B cell (primary cell): ENCODE measurements around the gene SLC7A6. TPM values are rescaled to one million over a fixed set of nuclear protein-coding genes. Genes with fewer than 3 reads are reported as not detected.

Source experiments
- ATAC-seq: fragments of 200-7000 bp; cut with Tn5 transposase; one replicate; pipeline ENCODE4 v1.10.0; 2021; ENCODE audit warnings: low read depth, mild to moderate bottlenecking, moderate number of reproducible peaks, moderate library complexity
- CTCF ChIA-PET: fragments of 350-600 bp; sonication (Branson Sonifier 250); formaldehyde crosslinking; loops from one replicate; lab custom pipeline; 2021; ENCODE audit warnings: antibody characterized with exemption, inconsistent platforms; lab: Charles Lee
- POLR2A ChIA-PET: fragments of 350-600 bp; sonication (Branson Sonifier 250); formaldehyde crosslinking; loops from one replicate; lab custom pipeline; 2021; ENCODE audit warnings: antibody characterized with exemption; lab: Charles Lee
- DNase-seq: peaks from one replicate; pipeline ENCODE4 v3.0.0; 2013
- H2AFZ ChIP-seq: 2 replicates; pipeline ENCODE4 v1.6.1; 2012; ENCODE audit warnings: mild to moderate bottlenecking, low read depth, low read length; ENCODE audit not compliant: insufficient read depth, poor library complexity, severe bottlenecking
- H3K27ac ChIP-seq, 2 donors: 1 replicate in 1 of 2; 2 replicates in 1 of 2; pipeline ENCODE4 v1.5.1; 2012 to 2013; ENCODE audit warnings: low read length in 2 of 2, mild to moderate bottlenecking in 2 of 2, moderate library complexity in 1 of 2
- H3K27me3 ChIP-seq, 4 experiments: fragments of 200-600 bp in 1 of 4; sonication (generic) in 1 of 4; replicated peaks in 1 of 4; 1 replicate in 2 of 4; 2 replicates in 2 of 4; pipeline versions ENCODE4 v1.6.1 to v1.7.0; 2013 to 2016; ENCODE audit warnings: low read length in 3 of 4, mild to moderate bottlenecking in 2 of 4, mixed read lengths in 1 of 4, moderate library complexity in 1 of 4; ENCODE audit not compliant: insufficient read depth in 4 of 4, control insufficient read depth in 3 of 4; ENCODE audit errors: control extremely low read depth in 1 of 4
- H3K36me3 ChIP-seq, 2 experiments: replicated peaks in 1 of 2; 1 replicate in 1 of 2; 2 replicates in 1 of 2; pipeline versions ENCODE4 v1.6.1 to v1.7.1; 2013; ENCODE audit warnings: low read length in 1 of 2; ENCODE audit not compliant: insufficient read depth in 2 of 2, control insufficient read depth in 1 of 2; ENCODE audit errors: control extremely low read depth in 1 of 2, extremely low read depth in 1 of 2
- H3K4me1 ChIP-seq, 2 donors: fragments of 200-600 bp in 1 of 2; sonication (generic) in 1 of 2; 1 replicate in 1 of 2; 2 replicates in 1 of 2; pipeline versions ENCODE4 v1.5.1 to v1.6.1; 2013 to 2017; ENCODE audit warnings: low read length in 2 of 2; ENCODE audit not compliant: control insufficient read depth in 2 of 2, insufficient read depth in 2 of 2
- H3K4me2 ChIP-seq: replicated peaks from 2 replicates; pipeline ENCODE3; 2012; ENCODE audit warnings: mild to moderate bottlenecking, low read depth, low read length; ENCODE audit not compliant: poor library complexity, severe bottlenecking
- H3K4me3 ChIP-seq, 5 experiments: fragments of 200-600 bp in 1 of 5; sonication (generic) in 1 of 5; 1 replicate in 3 of 5; 2 replicates in 2 of 5; pipeline versions ENCODE4 v1.5.1 to v1.7.0; 2011 to 2016; ENCODE audit warnings: low read length in 4 of 5, mild to moderate bottlenecking in 4 of 5, low read depth in 2 of 5, control low read depth in 1 of 5, moderate library complexity in 1 of 5; ENCODE audit not compliant: insufficient read depth in 1 of 5; ENCODE audit errors: control extremely low read depth in 1 of 5, extremely low read depth in 1 of 5
- H3K79me2 ChIP-seq: fragments of 200-600 bp; sonication (generic); one replicate; pipeline ENCODE4 v1.6.0; 2016; ENCODE audit warnings: low read length; ENCODE audit not compliant: control insufficient read depth, insufficient read depth
- H3K9ac ChIP-seq: fragments of 200-600 bp; sonication (generic); 2 replicates; pipeline ENCODE4 v1.6.1; 2017; ENCODE audit warnings: mild to moderate bottlenecking, low read length, moderate library complexity
- H3K9me3 ChIP-seq, 3 donors: one replicate each; pipeline versions ENCODE4 v1.6.1 to v1.7.1; 2013; ENCODE audit warnings: low read length in 2 of 3; ENCODE audit not compliant: control insufficient read depth in 2 of 3, insufficient read depth in 1 of 3; ENCODE audit errors: control extremely low read depth in 1 of 3
- H4K20me1 ChIP-seq: 2 replicates; pipeline ENCODE4 v1.6.0; 2012; ENCODE audit warnings: mild to moderate bottlenecking, low read length; ENCODE audit not compliant: insufficient read depth, control insufficient read depth, poor library complexity, severe bottlenecking
- H3K27ac Mint-ChIP-seq: one replicate; pipeline ENCODE4 v1.8.0; 2021; ENCODE audit warnings: mixed read lengths
- H3K27me3 Mint-ChIP-seq: one replicate; pipeline ENCODE4 v1.8.0; 2021; ENCODE audit warnings: mixed read lengths
- H3K4me1 Mint-ChIP-seq: one replicate; pipeline ENCODE4 v1.8.0; 2021; ENCODE audit warnings: mixed read lengths
- H3K4me3 Mint-ChIP-seq: one replicate; pipeline ENCODE4 v1.8.0; 2021; ENCODE audit warnings: mixed read lengths
- H3K9me3 Mint-ChIP-seq: one replicate; pipeline ENCODE4 v1.8.0; 2022; ENCODE audit warnings: mixed read lengths; ENCODE audit not compliant: insufficient read depth
- EZH2 ChIP-seq: IDR thresholded peaks from 2 replicates; pipeline ENCODE4 v1.6.1; 2012; ENCODE audit warnings: borderline replicate concordance, low read depth, mild to moderate bottlenecking, moderate library complexity, low read length; ENCODE audit not compliant: insufficient read depth, poor library complexity, severe bottlenecking
- WGBS: methylation state at CpG from one replicate; pipeline ENCODE4 v1.1.5; 2013; ENCODE audit warnings: missing lambda C conversion rate; ENCODE audit not compliant: insufficient coverage; 5-methylcytosine and 5-hydroxymethylcytosine counted together
- intact Hi-C: fragments of 100-400 bp; cut with micrococcal nuclease; formaldehyde crosslinking; loops from one replicate; pipeline ENCODE4 v1.10.0; 2022
- polyA plus RNA-seq: library from polyadenylated mRNA; depleted of rRNA; stranded (reverse); fragments of >200 nt; gene quantifications from 2 replicates; pipeline ENCODE4 v1.2.3, GENCODE V29; 2012
- total RNA-seq, 2 donors: library from RNA; stranded (reverse); fragments of 120-200 nt in 1 of 2; gene quantifications; 1 replicate in 1 of 2; 2 replicates in 1 of 2; pipeline versions ENCODE4 v1.2.3 to v1.2.4, GENCODE V29; 2013 to 2022
- TF ChIP-seq, protein P1 (sequence below): fragments of 200-600 bp; IDR thresholded peaks from one replicate; pipeline ENCODE4 v1.8.0; 2022; ENCODE audit warnings: antibody characterized with exemption, mild to moderate bottlenecking

SLC7A6 gene
- total and polyA plus RNA-seq, 2 donors (not counting 1 experiment from before 2014, with no cell fraction given): 73.8 to 85.1 TPM

DNA sequence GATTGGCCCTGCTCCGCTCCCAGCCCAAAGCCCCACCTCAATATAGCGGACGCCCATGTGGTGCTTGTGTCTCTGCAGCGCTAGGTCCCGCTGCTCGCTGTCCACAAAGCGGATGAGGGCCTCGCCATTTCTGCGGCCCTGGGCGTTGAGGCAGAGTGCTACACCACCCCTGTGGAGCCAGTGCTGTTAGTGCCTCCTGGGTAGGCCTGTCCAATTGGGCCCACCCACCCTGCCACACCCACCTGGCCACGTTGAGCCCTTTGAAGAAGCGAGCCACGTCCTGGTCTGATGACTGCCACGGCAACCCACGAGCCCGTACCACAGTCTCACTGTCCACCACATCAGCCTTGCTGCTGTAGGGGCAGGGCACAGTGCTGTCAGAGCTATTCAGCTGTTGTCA lies 32.0 kb upstream of the SLC7A6 start:
- peaks cover 41% of the 10 kb centered on the region for H3K4me1 Mint-ChIP-seq
- peaks cover 32% of the 10 kb centered on the region for H4K20me1 ChIP-seq
- no peak for TF ChIP-seq EZH2
- TF ChIP-seq, protein P1, sequence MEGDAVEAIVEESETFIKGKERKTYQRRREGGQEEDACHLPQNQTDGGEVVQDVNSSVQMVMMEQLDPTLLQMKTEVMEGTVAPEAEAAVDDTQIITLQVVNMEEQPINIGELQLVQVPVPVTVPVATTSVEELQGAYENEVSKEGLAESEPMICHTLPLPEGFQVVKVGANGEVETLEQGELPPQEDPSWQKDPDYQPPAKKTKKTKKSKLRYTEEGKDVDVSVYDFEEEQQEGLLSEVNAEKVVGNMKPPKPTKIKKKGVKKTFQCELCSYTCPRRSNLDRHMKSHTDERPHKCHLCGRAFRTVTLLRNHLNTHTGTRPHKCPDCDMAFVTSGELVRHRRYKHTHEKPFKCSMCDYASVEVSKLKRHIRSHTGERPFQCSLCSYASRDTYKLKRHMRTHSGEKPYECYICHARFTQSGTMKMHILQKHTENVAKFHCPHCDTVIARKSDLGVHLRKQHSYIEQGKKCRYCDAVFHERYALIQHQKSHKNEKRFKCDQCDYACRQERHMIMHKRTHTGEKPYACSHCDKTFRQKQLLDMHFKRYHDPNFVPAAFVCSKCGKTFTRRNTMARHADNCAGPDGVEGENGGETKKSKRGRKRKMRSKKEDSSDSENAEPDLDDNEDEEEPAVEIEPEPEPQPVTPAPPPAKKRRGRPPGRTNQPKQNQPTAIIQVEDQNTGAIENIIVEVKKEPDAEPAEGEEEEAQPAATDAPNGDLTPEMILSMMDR: no peak
- H3K4me1 ChIP-seq: peaks cover 25 to 30% of the 10 kb centered on the region in 2 donors
- no peak overlapping the region for H3K9ac ChIP-seq
- H3K36me3 ChIP-seq: peaks cover 12 to 16% of the 10 kb centered on the region in 2 experiments
- peak overlapping the region; percentile 41 for H3K27ac Mint-ChIP-seq
- no peaks in the 10 kb centered on the region for H3K9me3 Mint-ChIP-seq
- ATAC-seq (no peak), DNase-seq (no peak)
- H3K27ac ChIP-seq: no peak overlapping the region
- CTCF ChIA-PET: no interaction called here
- intact Hi-C loops: no loop called here
- no peak overlapping the region for H2AFZ ChIP-seq
- no peak overlapping the region for H3K4me2 ChIP-seq
- 94% methylated on average over 16 of the region's 16 CpGs for WGBS
- POLR2A ChIA-PET: interaction anchor here (0.6 kb wide), 1 partner anchor 432 kb away, joined by 5 read pairs; no protein-coding TSS in a partner anchor
- H3K4me3 ChIP-seq: no peak overlapping the region
- no peaks in the 10 kb centered on the region for H3K27me3 ChIP-seq
- H3K79me2 ChIP-seq: peaks cover 16% of the 10 kb centered on the region
- no peaks in the 10 kb centered on the region for H3K27me3 Mint-ChIP-seq
- H3K4me3 Mint-ChIP-seq: no peak overlapping the region
- H3K9me3 ChIP-seq: no peaks in the 10 kb centered on the region

DNA sequence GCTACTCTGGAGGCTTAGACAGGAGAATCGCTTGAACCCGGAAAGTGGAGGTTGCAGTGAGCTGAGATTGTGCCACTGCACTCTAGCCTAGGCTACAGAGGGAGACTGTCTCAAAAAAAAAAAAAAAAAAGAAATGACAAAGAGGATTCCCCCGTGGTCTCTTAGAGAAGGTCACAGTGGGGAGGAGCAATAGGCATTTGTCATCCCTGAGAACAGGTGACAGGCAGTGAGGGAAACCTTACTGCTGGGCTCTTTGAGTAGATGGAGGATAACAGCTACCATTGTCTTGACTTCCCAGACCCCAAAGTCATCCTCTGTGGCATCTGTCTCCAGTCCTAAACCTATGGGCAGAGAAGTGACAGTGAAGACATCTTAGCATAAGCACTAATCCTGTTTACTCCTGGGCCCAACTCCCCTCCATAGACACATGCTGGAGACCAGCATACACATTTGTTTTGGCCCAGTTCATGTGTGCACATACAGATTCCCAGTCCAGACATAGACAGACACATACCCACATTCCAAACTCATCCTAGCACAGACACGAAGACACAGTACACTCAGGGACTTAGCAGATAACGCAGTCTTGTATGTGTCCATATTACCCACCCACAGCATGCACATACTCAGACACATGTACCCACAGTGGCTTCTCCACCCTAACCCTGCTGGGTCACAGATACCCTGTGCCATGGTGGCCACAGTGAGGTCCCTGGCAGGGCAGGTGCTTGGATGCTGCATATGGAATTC lies 31.1 kb upstream of the SLC7A6 start:
- H3K36me3 ChIP-seq: peaks cover 9 to 14% of the 10 kb centered on the region in 2 experiments
- TF ChIP-seq EZH2: no peak
- TF ChIP-seq, protein P1: no peak
- 100% methylated on average over 2 of the region's 5 CpGs for WGBS
- DNase-seq (peak; percentile 28), ATAC-seq (no peak)
- H3K4me3 Mint-ChIP-seq: no peak overlapping the region
- H3K4me3 ChIP-seq: no peak overlapping the region
- H2AFZ ChIP-seq: no peak overlapping the region
- ChIA-PET POLR2A (interaction anchor here (0.6 to 0.7 kb wide), 2 partner anchors 90 to 433 kb away, joined by 5 read pairs; no protein-coding TSS in a partner anchor), CTCF (interaction anchor here (0.7 to 1.6 kb wide), 2 partner anchors 95 to 349 kb away, joined by 3 to 4 read pairs; no protein-coding TSS in a partner anchor)
- peaks cover 16 to 27% of the 10 kb centered on the region in 2 donors for H3K4me1 ChIP-seq
- H3K9me3 ChIP-seq: peaks cover 0 to 3% (median 0%) of the 10 kb centered on the region in 3 donors
- H4K20me1 ChIP-seq: peaks cover 26% of the 10 kb centered on the region
- H3K9ac ChIP-seq: no peak overlapping the region
- no peaks in the 10 kb centered on the region for H3K27me3 ChIP-seq
- no peak overlapping the region for H3K4me2 ChIP-seq
- intact Hi-C loops: no loop called here
- peaks cover 16% of the 10 kb centered on the region for H3K79me2 ChIP-seq
- no peaks in the 10 kb centered on the region for H3K9me3 Mint-ChIP-seq
- H3K4me1 Mint-ChIP-seq: peaks cover 39% of the 10 kb centered on the region
- peak overlapping the region; percentile 38 for H3K27ac Mint-ChIP-seq
- H3K27ac ChIP-seq: no peak overlapping the region
- no peaks in the 10 kb centered on the region for H3K27me3 Mint-ChIP-seq
